ENCODE data around the gene FIG4.
"Not testable (repeated sequence)": the region's sequence is repeated elsewhere in the genome, so short reads cannot be mapped to it uniquely, and the experiment has no call there.

Gene FIG4

DNA sequence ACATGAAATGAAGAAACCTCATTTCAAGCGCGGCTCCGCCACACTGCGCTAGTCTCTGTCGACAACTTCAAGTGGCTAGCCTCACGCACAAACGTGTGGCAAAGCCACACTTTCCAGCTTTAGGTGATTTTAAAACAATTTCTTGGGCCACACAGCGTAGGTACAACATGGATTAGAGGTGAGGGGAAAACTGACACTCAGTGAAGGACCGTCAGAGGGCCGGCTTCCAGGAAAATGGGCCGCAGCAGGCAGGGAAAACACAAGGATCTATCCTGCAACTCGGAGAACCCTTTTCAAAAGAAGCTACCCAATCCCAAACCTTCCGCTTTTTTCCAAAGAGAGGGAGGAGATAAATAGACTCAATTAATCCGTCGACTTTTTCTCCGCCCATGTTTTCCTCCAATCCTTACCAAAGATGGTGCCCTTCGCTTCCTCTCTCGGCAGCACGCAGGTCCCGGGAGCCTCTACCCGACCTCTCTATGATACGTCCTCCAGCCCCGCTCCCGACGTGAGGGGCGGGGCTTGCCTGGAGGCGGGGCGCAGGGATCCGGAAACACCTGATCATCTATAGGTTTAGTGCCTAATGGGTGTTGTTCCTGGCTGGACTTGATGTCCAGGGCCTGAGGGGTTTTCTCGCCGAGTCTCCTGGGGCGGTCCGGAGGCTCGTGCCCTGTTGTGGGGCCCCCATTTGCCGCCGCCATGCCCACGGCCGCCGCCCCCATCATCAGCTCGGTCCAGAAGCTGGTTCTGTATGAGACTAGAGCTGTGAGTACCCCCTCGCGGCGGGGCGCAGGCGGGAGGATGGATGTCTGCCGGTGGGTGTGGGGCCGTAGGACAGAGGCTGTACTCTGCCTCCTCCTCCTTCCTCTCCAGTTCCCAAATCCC is at the start of gene FIG4, which contains the start of gene AK9:
TSS of gene FIG4 (plus strand) at position 560 of the 885 bp plus-strand sequence. CDS start at position 700, 140 bp downstream.
TSS of gene AK9 (minus strand) at position 466 of the 885 bp plus-strand sequence. CDS start 15,457 bp downstream, outside the sequence.
- DNase-seq (ENCODE audit: low read depth), result peak; percentile 63

DNA sequence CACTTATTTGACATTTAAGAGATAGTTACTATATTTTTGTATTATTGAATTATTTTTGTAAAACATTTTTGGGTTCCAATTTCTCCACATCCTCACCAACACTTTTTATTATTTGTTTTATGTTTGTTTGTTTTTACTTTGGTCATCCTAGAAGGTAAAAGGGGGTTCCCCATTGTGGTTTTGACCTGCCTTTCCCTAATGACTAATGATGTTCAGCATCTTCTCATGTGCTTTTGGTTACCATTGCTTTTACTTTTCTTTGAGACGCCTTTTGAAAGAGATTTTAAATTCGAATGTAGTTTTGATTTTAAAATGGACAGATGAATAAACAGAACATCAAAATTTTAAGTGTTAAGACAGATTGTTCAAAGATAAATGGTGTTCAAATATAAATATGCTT is 47.0 kb upstream of the FIG4 start:
- no peak for DNase-seq (ENCODE audit: low read depth)

DNA sequence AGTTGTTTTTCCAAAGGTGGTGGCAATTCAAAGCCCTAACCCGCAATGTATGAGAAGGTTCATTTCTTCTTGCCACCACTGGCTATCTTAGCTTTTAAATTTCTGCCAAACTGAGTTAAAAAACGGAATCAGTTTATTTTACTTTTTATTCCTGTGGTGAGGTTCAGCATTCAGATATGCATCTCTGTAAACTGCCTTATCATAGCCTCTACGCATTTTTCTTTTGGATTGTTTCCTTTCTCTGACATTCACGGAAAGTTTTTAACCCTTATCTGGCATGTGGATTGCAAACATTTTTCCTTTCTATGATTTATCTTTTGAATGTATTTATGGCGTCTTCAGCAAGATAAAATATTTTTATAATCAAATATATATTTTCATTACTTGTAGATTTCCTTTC is 37.8 kb upstream of the FIG4 start:
- DNase-seq (ENCODE audit: low read depth), result no peak

DNA sequence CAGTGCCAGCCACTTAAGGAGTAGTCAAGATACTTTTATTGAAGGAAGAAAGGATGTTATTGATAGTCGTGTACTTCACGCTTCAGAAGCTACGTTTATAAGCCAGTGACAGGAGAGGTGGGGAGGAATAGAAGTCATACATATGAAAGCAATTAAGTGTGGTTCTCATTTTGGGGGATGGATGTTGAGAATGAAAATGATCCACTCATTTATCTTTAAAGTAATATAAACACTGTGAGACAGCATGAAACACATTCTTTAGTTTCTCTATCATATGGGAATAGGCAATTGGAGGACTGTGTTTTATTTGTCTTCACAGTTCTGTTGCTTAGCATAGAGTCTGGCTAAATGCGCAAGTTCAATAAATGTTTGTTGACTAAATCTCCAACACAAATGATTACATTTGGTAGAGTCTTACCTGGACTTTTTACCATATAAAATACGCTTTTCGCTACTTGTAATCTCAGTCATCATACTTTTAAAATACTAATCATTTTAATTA is 35.3 kb upstream of the FIG4 start:
- no peak for DNase-seq (ENCODE audit: low read depth)

DNA sequence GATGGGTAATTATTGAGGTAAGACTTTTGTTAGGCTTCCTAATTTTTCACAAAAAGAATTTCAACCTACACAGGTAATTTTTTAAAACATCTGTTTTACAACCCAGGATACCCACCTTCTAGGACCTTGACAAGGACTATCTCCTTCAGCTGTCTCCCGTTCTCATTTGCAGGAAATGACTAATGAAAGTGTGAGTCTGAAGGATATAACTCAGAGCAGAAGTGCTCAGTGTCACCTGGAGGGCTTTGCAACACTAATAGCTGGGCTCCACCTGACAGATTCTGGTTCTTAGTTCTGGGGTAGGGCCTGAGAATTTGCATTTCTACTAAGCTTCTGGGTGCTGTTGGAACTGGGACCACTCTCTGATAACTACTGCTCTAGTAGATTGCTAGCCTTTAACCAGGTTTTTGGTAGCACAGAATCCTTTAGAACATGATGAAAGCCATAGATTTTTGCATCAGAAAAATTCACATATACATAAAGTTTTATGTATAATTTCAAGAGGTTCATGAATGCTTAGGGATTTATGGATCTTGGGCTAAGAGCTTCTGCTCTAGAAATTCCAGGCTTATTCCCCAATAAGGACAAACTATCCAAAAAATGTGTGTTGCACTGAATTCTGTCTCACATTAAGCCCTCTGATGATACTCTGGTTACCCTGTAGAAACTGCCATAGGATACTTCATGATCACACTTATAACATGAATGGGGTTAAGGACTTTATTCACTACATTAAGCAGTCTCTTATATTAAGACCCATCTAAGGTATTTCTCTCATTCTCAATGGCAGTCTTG is 30.4 kb upstream of the FIG4 start:
- DNase-seq (ENCODE audit: low read depth), result no peak

DNA sequence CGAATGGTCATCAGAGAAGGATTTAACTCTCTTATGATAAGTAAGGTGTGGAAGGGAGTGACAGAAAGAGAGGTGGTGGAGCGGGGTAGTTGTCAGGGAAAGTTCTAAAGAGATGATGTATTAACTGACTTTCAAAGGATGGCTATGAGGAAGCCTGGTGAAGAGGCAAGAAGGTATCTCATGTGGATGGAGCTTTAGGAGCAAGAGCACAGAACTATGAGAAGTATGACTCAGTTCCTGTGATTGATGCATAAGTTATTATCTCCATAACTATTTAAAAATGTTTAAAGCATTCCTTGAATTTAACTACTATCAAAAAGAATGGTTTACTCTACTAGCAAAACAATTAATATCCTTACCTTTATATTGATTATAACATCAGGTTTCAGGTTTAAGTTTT is 28.9 kb upstream of the FIG4 start:
- no peak for DNase-seq (ENCODE audit: low read depth)

DNA sequence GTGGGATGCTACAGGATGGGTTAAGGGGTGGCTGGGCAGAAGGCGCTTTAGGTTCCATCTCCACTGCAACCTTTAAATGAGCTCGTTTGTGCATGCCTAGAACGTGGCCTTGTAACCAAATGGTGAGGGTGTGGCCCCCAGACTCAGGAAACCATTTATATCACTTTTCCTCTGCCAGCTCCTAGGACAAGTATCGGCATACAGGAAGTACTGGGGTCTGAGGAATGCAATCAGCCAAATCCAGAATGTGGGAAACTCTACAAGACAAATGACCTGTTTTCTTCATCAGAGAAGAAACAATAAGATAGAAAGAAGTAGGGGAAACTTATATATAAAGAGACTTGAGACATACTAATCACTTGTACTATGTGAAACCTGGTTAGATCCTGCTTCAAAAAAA is 21.3 kb upstream of the FIG4 start:
- DNase-seq (ENCODE audit: low read depth), result no peak

DNA sequence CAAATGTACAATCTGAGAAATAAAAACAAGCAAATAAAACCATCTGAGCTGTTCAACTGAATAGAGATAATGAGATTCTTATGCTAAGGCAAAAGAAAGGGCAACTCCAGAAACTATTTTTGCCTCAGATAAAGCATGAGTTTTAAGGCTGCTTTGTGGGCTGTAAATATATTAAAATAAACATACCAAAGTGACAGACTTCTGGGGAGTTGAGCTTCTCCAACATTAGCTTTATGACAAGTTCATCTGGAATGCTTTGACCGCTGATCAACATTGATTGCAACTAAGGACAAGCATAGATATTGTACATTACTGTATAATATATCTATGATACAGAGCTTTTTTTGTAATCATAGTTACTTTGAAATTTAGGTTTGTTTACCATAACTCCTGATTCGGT is 19.4 kb upstream of the FIG4 start:
- no peak for DNase-seq (ENCODE audit: low read depth)

DNA sequence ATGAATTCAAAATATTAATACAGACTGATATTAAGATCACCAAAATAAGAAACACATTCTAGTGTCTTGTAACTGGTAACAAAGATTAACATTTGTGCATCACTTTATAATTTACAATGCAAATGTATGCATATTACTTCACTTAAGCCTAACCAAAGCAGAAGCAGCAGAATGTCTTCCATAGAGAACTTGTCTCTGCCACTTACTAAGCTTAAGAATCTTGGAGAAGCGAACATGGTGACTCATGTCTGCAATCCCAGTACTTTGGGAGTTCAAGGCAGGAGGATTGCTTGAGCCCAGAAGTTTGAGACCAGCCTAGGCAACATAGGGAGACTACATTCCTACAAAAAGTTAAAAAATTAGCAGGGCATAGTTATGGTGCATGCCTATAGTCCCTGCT is 18.9 kb upstream of the FIG4 start:
- DNase-seq (ENCODE audit: low read depth), result no peak

DNA sequence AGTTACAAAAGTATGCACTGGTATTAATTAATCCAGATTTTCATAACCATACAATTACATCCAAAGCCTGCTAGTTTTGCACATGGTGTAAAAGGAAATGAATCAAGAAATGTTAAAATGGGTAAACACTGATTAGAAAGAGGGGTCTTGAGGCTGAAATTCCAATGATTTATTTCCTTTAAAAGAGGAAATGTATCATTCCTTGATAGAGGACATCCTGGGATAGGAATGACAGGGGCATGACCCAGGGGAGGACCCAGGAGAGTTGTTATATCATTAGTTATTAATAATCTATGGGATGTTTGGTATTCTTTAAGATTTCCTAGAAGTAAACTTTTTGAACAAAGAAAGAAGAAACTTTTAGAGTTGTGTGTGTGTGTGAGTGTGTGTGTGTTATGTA is 18.3 kb upstream of the FIG4 start:
- DNase-seq (ENCODE audit: low read depth), result no peak

DNA sequence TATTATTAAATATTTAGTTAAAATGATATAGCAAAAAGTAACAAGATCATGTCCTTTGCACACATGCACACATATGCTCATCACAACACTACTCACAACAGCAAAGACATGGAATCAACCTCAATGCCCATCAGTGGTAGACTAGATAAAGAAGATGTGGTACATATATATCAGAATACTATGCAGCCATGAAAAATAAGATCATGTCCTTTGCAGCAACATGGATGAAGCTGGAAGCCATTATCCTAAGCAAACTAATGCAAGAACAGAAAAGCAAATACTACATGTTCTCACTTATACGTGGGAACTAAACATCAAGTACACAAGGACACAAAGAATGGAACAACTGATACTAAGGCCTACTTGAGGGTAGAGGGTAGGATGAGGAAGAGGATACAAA is 14.4 kb upstream of the FIG4 start:
- no peak for DNase-seq (ENCODE audit: low read depth)

DNA sequence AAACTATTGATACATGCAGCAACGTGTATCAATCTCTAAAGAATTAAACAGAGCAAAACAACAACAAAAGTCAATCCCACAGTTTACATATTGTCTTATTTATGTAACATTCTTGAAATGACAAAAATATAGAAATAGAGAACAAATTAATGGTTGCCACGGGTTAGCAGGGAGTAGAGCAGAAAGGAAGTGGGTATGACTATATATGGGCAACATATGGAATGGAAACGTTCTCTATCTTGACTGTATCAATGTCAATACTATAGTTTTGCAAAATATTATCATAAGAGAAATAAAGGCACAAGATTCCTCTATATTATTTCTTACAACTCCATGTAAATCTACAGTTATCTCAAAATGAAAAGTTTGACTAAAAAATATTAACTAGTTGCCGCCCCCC is 12.9 kb upstream of the FIG4 start:
- no peak for DNase-seq (ENCODE audit: low read depth)

DNA sequence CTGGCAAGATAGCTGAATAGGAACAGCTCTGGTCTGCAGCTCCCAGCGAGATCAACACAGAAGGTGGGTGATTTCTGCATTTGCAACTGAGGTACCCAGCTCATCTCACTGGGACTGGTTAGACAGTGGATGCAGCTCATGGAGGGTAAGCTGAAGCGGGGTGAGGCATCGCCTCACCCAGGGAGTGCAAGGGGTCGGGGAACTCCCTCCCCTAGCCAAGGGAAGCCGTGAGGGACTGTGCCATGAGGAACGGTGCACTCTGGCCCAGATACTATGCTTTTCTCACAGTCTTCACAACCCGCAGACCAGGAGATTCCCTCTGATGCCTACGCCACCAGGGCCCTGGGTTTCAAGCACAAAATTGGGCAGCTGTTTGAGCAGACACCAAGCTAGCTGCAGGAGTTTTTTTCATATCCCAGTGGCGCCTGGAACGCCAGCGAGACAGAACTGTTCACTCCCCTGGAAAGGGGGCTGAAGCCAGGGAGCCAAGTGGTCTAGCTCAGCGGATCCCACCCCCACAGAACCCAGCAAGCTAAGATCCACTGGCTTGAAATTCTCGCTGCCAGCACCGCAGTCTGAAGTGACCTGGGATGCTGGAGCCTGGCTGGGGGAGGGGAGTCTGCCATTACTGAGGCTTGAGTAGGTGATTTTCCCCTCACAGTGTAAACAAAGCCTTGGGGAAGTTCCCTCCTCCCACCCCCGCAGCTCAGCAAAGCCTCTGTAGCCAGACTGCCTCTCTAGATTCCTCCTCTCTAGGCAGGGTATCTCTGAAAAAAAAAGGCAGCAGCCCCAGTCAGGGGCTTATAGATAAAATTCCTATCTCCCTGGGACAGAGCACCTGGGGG is 12.2 kb upstream of the FIG4 start:
- not testable (repeated sequence) for DNase-seq (ENCODE audit: low read depth)

DNA sequence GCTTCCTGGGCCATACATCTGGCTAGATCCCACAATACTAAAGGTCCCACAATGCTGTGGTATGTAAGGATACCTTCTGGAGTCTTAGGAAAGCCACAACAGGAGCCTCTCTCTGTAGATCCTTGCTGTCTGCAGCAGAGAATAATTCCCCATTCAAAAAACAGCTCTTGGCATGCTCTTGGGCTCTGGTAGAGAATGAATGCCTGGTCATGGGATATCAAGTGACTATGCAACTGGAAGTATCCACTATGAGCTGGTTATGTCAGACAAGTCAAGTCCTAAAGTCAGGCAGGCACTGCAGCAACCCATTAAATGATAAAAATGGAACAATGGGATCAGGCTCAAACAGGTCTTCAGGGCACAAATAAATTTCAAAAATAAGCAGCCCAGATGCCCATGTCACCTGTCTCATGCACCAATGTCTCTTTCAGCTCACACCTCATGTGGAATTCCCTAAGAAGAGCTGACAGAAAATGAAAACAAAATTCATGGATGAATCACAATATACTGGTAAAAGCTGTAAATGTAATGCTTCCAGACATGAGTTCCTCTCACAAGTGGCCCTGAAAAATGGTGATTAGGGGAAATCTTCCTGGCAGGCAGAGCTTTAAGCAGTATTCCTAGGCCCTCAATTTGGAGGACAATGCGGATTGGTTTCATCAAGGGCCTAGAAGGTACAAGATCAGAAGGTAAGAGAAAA is 4.4 kb upstream of the FIG4 start:
- DNase-seq (ENCODE audit: low read depth), result no peak

DNA sequence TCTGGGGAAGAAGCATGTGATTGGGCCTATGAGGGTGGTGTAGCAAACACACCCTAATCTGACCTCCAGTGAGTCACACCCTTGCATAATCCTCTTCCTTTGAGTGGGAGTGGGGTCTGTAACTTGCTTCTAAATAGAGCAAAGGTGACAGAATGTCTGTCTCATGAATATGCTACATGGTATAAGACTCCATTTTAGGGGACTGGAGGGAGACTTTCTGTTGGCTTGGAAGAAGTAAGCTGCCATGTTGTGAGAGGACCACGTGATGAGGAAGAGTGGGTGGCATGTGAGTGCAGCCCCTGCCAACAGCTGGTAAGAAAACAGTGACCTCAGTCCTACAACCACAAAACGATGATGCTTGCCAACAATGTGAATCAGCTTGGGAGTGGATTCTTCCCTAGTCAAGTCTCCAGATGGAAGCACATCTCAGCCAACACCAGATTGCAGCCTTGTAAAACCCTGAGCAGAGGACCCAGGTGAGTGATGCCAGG is 3.8 kb upstream of the FIG4 start:
- DNase-seq (ENCODE audit: low read depth), result peak; percentile 72

DNA sequence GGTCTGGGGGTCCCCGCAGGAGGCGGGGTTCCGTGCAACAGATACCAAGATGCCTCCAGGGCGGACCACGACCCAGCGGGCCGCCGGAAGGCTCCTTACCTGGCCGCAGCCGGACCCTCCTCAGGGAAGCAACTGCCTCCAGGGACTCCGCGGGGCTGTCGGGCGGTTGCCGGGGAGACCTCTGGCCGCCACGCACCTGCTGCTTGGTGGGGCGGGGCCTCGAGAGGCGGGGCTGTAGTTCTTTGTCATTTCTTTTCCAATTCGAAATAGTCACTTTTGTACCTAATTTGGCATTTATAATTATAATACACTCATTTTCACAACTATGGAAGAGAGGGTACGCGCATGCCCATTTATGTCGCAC is 741 bp upstream of the FIG4 start:
- no peak for DNase-seq (ENCODE audit: low read depth)

DNA sequence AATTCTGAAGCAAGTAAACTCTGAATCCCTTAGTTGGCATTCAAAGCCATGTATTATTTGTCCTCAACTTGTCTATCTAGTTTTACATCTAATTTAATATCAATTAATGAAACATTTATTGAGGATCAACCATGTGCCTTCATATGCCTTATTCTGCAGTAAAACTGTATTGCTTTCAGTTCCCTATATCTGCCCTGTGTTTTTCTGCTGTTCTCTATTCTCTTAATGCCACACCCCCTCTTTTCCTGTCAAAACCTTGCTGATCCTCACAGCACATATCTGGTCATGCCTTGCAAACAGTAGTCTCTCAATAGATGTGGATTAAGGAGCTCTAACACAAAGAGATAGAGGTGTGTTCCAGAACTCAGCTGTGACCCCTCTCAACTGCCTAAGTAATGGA is 2.0 kb downstream of the FIG4 start:
- DNase-seq (ENCODE audit: low read depth), result no peak

DNA sequence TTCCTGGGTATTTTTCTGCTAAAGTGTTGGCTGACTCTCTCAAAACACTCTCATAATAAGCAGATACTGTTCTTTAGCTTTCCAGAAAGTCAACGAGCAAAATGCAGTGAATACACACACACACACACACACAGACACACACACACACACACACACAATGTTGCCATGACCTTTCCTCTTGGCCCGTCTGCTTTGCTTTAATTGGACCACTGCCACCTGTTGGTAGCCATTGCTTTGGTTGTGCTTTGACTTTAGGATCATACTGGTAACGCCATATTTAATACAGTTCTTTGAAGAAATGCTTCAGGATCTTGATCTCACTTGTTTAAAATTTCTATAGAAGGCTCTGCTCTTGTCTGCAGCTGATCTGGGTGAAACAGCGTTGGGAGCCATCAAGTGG is 4.4 kb downstream of the FIG4 start:
- DNase-seq (ENCODE audit: low read depth), result no peak

DNA sequence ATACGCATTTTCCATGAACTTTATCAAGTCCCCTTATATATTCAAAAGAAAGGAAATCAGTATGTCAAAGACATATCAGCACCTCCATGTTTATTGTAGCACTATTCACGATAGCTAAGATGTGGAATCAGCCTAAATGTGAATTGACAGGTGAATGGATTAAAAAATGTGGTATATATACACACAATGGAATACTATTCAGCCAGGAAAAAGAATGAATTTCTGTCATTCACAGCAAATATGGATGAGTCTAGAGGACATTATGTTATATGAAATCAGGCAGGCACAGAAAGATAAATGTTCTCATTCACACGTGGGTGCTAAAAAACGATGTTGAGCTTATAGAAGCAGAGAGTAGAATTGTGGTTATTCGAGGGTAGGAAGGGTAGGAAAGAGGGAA is 5.3 kb downstream of the FIG4 start:
- no peak for DNase-seq (ENCODE audit: low read depth)

DNA sequence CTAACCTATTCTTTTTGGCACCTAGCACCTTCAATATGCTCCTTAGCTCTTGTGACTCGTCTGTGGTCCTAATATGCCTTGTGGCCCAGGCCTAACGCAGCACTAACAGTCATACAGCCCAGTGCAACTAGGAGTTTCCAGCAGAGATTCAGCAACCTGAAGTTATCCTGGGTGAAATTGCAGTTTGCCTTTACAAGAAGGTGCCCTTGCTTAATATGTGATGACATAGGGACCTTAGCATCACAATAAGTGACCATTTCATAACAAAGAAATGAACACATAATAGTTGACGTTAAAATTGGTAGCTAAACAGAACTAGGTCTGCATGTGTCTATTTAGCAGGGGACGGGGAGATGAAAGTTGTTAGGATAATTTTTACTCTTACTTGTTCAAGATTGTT is 10.1 kb downstream of the FIG4 start:
- no peak for DNase-seq (ENCODE audit: low read depth)

DNA sequence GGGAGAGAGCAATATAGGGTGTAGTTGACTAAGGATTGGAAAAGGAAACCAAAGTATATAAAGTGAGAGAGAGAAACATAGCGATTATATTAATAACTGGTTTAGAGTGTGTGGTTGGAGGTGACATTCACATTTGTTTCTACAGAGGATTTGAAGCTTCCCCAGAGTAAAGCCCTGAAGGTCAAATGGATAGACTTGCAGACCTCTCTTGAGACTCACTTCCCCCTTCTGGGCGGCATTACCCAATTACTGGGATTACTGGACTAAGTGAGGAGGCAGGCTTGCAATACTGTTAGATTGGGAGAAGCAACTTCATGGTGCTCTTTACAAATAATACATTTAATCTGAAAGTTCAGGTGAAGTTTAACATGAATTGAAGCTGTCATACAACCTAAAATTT is 10.7 kb downstream of the FIG4 start:
- DNase-seq (ENCODE audit: low read depth), result no peak

Measured in GM04503 (cell line).